Skin of body (tissue), 2 donors: Measurements from ENCODE around the gene TUBGCP2. TPM values are rescaled to one million over a fixed set of nuclear protein-coding genes. Genes with fewer than 3 reads are reported as not detected.

Source experiments
- DNase-seq: peaks from one replicate; lab custom pipeline; 2025; lab: John Stamatoyannopoulos, UW
- total RNA-seq: library from RNA; depleted of rRNA; stranded (reverse); fragments of >200 nt; gene quantifications from one replicate; pipeline ENCODE4 v1.2.3, GENCODE V29; 2014

Gene TUBGCP2
- total RNA-seq, 1 donor from 2014 or later, result 29.1 TPM

- DNase-seq, result no peak
Observed at GRCh38 chr10:133279326-133280226, 29.1 kb downstream of the TUBGCP2 start.

GRCh38 chr10:133278577-133279265, 30.0 kb downstream of the TUBGCP2 start:
- no peak for DNase-seq

- DNase-seq, result no peak
Observed at GRCh38 chr10:133277993-133278576, 30.6 kb downstream of the TUBGCP2 start.

- no peak for DNase-seq
Observed at GRCh38 chr10:133277277-133277992, 31.2 kb downstream of the TUBGCP2 start.

GRCh38 chr10:133276435-133277201, 32.1 kb downstream of the TUBGCP2 start, which contains the start of gene ADAM8:
Gene ADAM8 (minus strand): TSS chr10:133276868. CDS start chr10:133276817, 51 bp downstream.
- DNase-seq, result no peak

GRCh38 chr10:133276100-133276434, 32.6 kb downstream of the TUBGCP2 start:
- DNase-seq, result no peak

GRCh38 chr10:133275684-133276092, 33.0 kb downstream of the TUBGCP2 start:
- DNase-seq, result no peak

- DNase-seq, result no peak
Observed at GRCh38 chr10:133274751-133275683, 33.7 kb downstream of the TUBGCP2 start.

GRCh38 chr10:133273534-133274143, 35.0 kb downstream of the TUBGCP2 start:
- DNase-seq, result no peak

GRCh38 chr10:133272964-133273420, 35.7 kb downstream of the TUBGCP2 start:
- DNase-seq, result no peak

- no peak for DNase-seq
Observed at GRCh38 chr10:133272301-133272963, 36.2 kb downstream of the TUBGCP2 start.

GRCh38 chr10:133271521-133272300, 37.0 kb downstream of the TUBGCP2 start:
- DNase-seq, result no peak

- no peak for DNase-seq
Observed at GRCh38 chr10:133270773-133271297, 37.8 kb downstream of the TUBGCP2 start.

- no peak for DNase-seq
Observed at GRCh38 chr10:133270204-133270603, 38.5 kb downstream of the TUBGCP2 start.

- no peak for DNase-seq
Observed at GRCh38 chr10:133269367-133269766, 39.3 kb downstream of the TUBGCP2 start.

GRCh38 chr10:133268532-133268931, 40.1 kb downstream of the TUBGCP2 start:
- no peak for DNase-seq

- DNase-seq, result no peak
Observed at GRCh38 chr10:133267829-133268228, 40.8 kb downstream of the TUBGCP2 start.
